Neuronal stem cell (in vitro differentiated cells): Measurements from ENCODE around the gene TRPM5.

Experiments used
- DNase-seq: peaks from one replicate; pipeline ENCODE4 v3.0.0-alpha.2; 2013; ENCODE audit warnings: low spot score
- H2AFZ ChIP-seq: one replicate; pipeline ENCODE4 v1.6.1; 2013; ENCODE audit warnings: mild to moderate bottlenecking, low read length, inconsistent platforms
- H2AK5ac ChIP-seq: 2 replicates; pipeline ENCODE4 v1.6.1; 2013; ENCODE audit warnings: low read depth, mild to moderate bottlenecking, inconsistent platforms, low read length, moderate library complexity, mixed read lengths
- H2BK120ac ChIP-seq: 2 replicates; pipeline ENCODE4 v1.6.1; 2013; ENCODE audit warnings: low read depth, mild to moderate bottlenecking, inconsistent platforms, low read length, moderate library complexity, mixed read lengths
- H2BK12ac ChIP-seq: one replicate; pipeline ENCODE4 v1.6.1; 2013; ENCODE audit warnings: low read length, inconsistent platforms
- H2BK15ac ChIP-seq: 2 replicates; pipeline ENCODE4 v1.6.1; 2013; ENCODE audit warnings: mild to moderate bottlenecking, low read length, inconsistent platforms, mixed read lengths
- H2BK5ac ChIP-seq: one replicate; pipeline ENCODE4 v1.6.1; 2013; ENCODE audit warnings: inconsistent platforms, mild to moderate bottlenecking, low read length, moderate library complexity
- H3K14ac ChIP-seq: one replicate; pipeline ENCODE4 v1.6.1; 2013; ENCODE audit warnings: low read length, inconsistent platforms
- H3K18ac ChIP-seq: 2 replicates; pipeline ENCODE4 v1.6.1; 2013; ENCODE audit warnings: low read length, inconsistent platforms
- H3K23ac ChIP-seq: 2 replicates; pipeline ENCODE4 v1.6.1; 2013; ENCODE audit warnings: low read depth, mild to moderate bottlenecking, mixed read lengths, low read length, inconsistent platforms; ENCODE audit not compliant: poor library complexity
- H3K27ac ChIP-seq: replicated peaks from 3 replicates; pipeline ENCODE4 v1.5.1; 2013; ENCODE audit warnings: low read length, inconsistent platforms
- H3K27me3 ChIP-seq, 3 experiments: 2 replicates each; pipeline ENCODE4 v1.6.1; 2013; ENCODE audit warnings: low read length in 3 of 3, mild to moderate bottlenecking in 2 of 3, inconsistent platforms in 1 of 3, low read depth in 1 of 3, mixed read lengths in 1 of 3, moderate library complexity in 1 of 3; ENCODE audit not compliant: control insufficient read depth in 3 of 3, insufficient read depth in 3 of 3
- H3K36me3 ChIP-seq, 2 donors: replicated peaks in 1 of 2; 2 replicates each; pipeline ENCODE4 v1.6.1; 2013; ENCODE audit warnings: low read length in 2 of 2; ENCODE audit not compliant: control insufficient read depth in 2 of 2, insufficient read depth in 2 of 2
- H3K4ac ChIP-seq: 2 replicates; pipeline ENCODE4 v1.6.1; 2013; ENCODE audit warnings: inconsistent platforms, mild to moderate bottlenecking, low read length, moderate library complexity
- H3K4me1 ChIP-seq, 2 donors: 1 replicate in 1 of 2; 2 replicates in 1 of 2; pipeline ENCODE4 v1.6.1; 2013; ENCODE audit warnings: low read length in 2 of 2, low read depth in 1 of 2; ENCODE audit not compliant: control insufficient read depth in 2 of 2, insufficient read depth in 1 of 2
- H3K4me2 ChIP-seq: one replicate; pipeline ENCODE4 v1.6.1; 2013; ENCODE audit warnings: mild to moderate bottlenecking, low read length, inconsistent platforms; ENCODE audit not compliant: insufficient read depth, poor library complexity, severe bottlenecking
- H3K4me3 ChIP-seq, 2 donors: 2 replicates each; pipeline ENCODE4 v1.5.1; 2013; ENCODE audit warnings: low read length in 2 of 2, mild to moderate bottlenecking in 2 of 2, inconsistent platforms in 1 of 2, moderate library complexity in 1 of 2
- H3K79me1 ChIP-seq: one replicate; pipeline ENCODE4 v1.6.1; 2013; ENCODE audit warnings: low read depth, mild to moderate bottlenecking, inconsistent platforms, low read length, moderate library complexity
- H3K9ac ChIP-seq: one replicate; pipeline ENCODE4 v1.6.1; 2013; ENCODE audit warnings: mild to moderate bottlenecking, low read depth, low read length, inconsistent platforms; ENCODE audit not compliant: poor library complexity
- H3K9me3 ChIP-seq, 2 donors: replicated peaks in 1 of 2; 2 replicates each; pipeline versions ENCODE3 to v1.6.1; 2013; ENCODE audit warnings: low read length in 2 of 2, mild to moderate bottlenecking in 2 of 2, inconsistent platforms in 1 of 2, low read depth in 1 of 2, mixed read lengths in 1 of 2, moderate library complexity in 1 of 2; ENCODE audit not compliant: control insufficient read depth in 2 of 2, insufficient read depth in 1 of 2
- H4K8ac ChIP-seq: one replicate; pipeline ENCODE4 v1.6.1; 2013; ENCODE audit warnings: low read depth, mild to moderate bottlenecking, inconsistent platforms, low read length, moderate library complexity
- H4K91ac ChIP-seq: one replicate; pipeline ENCODE4 v1.6.1; 2013; ENCODE audit warnings: low read length, low read depth, mild to moderate bottlenecking, inconsistent platforms; ENCODE audit not compliant: poor library complexity
- WGBS, 2 donors: extraction: QIAGEN DNeasy Blood & Tissue Kit; methylation state at CpG; one replicate each; pipeline ENCODE4 v1.1.7; 2013; ENCODE audit warnings: missing lambda C conversion rate in 2 of 2, mixed read lengths in 1 of 2; ENCODE audit not compliant: insufficient read length in 2 of 2, insufficient replicate concordance in 1 of 2; ENCODE audit errors: extremely low coverage in 2 of 2; 5-methylcytosine and 5-hydroxymethylcytosine counted together

Gene TRPM5

DNA sequence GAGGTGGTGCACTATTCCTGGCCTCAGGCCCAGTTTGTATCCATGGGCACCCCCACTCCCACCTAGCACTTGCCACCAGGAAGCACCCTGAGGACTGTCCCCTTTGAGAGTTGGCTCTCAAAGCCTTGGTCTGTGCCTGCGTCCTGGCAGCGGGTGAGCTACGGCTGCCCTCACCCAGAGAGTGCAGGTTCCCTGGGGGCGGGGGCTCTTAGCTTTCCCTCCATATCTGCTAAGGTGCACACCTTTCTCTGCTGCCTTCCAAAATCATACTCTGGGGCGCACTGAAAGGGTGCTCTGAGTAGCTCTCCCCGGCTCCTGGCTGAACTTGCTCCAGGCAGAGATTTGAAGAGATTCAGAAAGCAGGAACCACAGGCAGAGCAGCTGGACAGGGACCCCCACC is 7.6 kb upstream of the TRPM5 start:
- Histone ChIP-seq H3K36me3 (no peaks in the 10 kb centered on the region), H3K23ac (peak overlapping the region; percentile 55), H3K4me1 (no peaks in the 10 kb centered on the region), H2AFZ (no peak overlapping the region), H3K4me3 (no peak overlapping the region), H3K27ac (no peak overlapping the region), H4K91ac (no peak overlapping the region), H3K9ac (no peak overlapping the region), H2BK5ac (no peak overlapping the region), H3K79me1 (no peaks in the 10 kb centered on the region), H3K4me2 (no peak overlapping the region), H2BK120ac (no peak overlapping the region), H3K9me3 (no peaks in the 10 kb centered on the region), H4K8ac (no peak overlapping the region), H3K14ac (peak overlapping the region; percentile 71), H2BK15ac (peak overlapping the region; percentile 15), H3K4ac (peak overlapping the region; percentile 37), H3K27me3 (peaks cover 0 to 53% (median 11%) of the 10 kb centered on the region in 3 experiments), H3K18ac (peak overlapping the region; percentile 64), H2AK5ac (peak overlapping the region; percentile 25), H2BK12ac (no peak overlapping the region)
- no CpG with 5 or more reads among the region's 6 CpGs for WGBS, 2 donors
- no peak for DNase-seq

GRCh38 chr11:2451336-2451735 is 7.0 kb upstream of the TRPM5 start:
- no peaks in the 10 kb centered on the region for H3K79me1 ChIP-seq
- H3K9me3 ChIP-seq: no peaks in the 10 kb centered on the region
- H3K23ac ChIP-seq: peak overlapping the region; percentile 44
- H3K9ac ChIP-seq: no peak overlapping the region
- H3K4me2 ChIP-seq: no peak overlapping the region
- no peak overlapping the region for H2BK15ac ChIP-seq
- H2BK120ac ChIP-seq: no peak overlapping the region
- no CpG with 5 or more reads among the region's 15 CpGs for WGBS, 2 donors
- peak overlapping the region; percentile 33 for H3K18ac ChIP-seq
- H3K4me1 ChIP-seq: no peaks in the 10 kb centered on the region
- H3K27ac ChIP-seq: no peak overlapping the region
- no peak overlapping the region for H3K4ac ChIP-seq
- peaks cover 4 to 58% (median 17%) of the 10 kb centered on the region in 3 experiments for H3K27me3 ChIP-seq
- no peak overlapping the region for H2BK12ac ChIP-seq
- no peak overlapping the region for H4K91ac ChIP-seq
- peak overlapping the region; percentile 25 for H2AK5ac ChIP-seq
- no peak overlapping the region for H2AFZ ChIP-seq
- H2BK5ac ChIP-seq: no peak overlapping the region
- H3K36me3 ChIP-seq: no peaks in the 10 kb centered on the region
- no peak for DNase-seq
- H3K4me3 ChIP-seq: no peak overlapping the region
- no peak overlapping the region for H3K14ac ChIP-seq
- no peak overlapping the region for H4K8ac ChIP-seq

- no peak for DNase-seq
- Histone ChIP-seq H3K79me1 (no peaks in the 10 kb centered on the region), H3K14ac (no peak overlapping the region), H2BK5ac (no peak overlapping the region), H3K18ac (peak overlapping the region; percentile 76), H3K36me3 (no peaks in the 10 kb centered on the region), H2AFZ (no peak overlapping the region), H3K4me1 (no peaks in the 10 kb centered on the region), H4K91ac (no peak overlapping the region), H2BK15ac (peak overlapping the region; percentile 85), H2BK120ac (peak overlapping the region; percentile 8), H3K4me2 (no peak overlapping the region), H3K27me3 (peaks cover 9 to 67% (median 25%) of the 10 kb centered on the region in 3 experiments), H3K9ac (peak overlapping the region; percentile 44), H3K27ac (no peak overlapping the region), H2BK12ac (peak overlapping the region; percentile 41), H3K4me3 (no peak overlapping the region), H3K23ac (peak overlapping the region; percentile 73), H4K8ac (no peak overlapping the region), H3K9me3 (no peaks in the 10 kb centered on the region), H3K4ac (no peak overlapping the region), H2AK5ac (peak overlapping the region; percentile 90)
- no CpG with 5 or more reads among the region's 19 CpGs for WGBS, 2 donors
These were observed 6.2 kb upstream of the TRPM5 start for GRCh38 chr11:2450321-2451041.

- H2BK120ac ChIP-seq: no peak overlapping the region
- H2BK5ac ChIP-seq: peak overlapping the region; percentile 75
- H3K4me3 ChIP-seq: no peak overlapping the region
- no CpG with 5 or more reads among the region's 26 CpGs for WGBS, 2 donors
- no peak overlapping the region for H2AFZ ChIP-seq
- peak overlapping the region; percentile 41 for H2BK12ac ChIP-seq
- peak overlapping the region; percentile 85 for H2BK15ac ChIP-seq
- no peak overlapping the region for H4K91ac ChIP-seq
- no peak overlapping the region for H4K8ac ChIP-seq
- peak overlapping the region; percentile 71 for H3K18ac ChIP-seq
- no peak for DNase-seq
- H3K4ac ChIP-seq: no peak overlapping the region
- H3K79me1 ChIP-seq: no peaks in the 10 kb centered on the region
- no peaks in the 10 kb centered on the region for H3K36me3 ChIP-seq
- H3K27me3 ChIP-seq: peaks cover 14 to 71% (median 32%) of the 10 kb centered on the region in 3 experiments
- H3K9ac ChIP-seq: peak overlapping the region; percentile 44
- H3K14ac ChIP-seq: peak overlapping the region; percentile 47
- no peak overlapping the region for H3K27ac ChIP-seq
- no peak overlapping the region for H3K4me2 ChIP-seq
- peak overlapping the region; percentile 94 for H2AK5ac ChIP-seq
- peaks cover 0 to 2% of the 10 kb centered on the region in 2 donors for H3K4me1 ChIP-seq
- H3K9me3 ChIP-seq: no peaks in the 10 kb centered on the region
- H3K23ac ChIP-seq: peak overlapping the region; percentile 80
These were observed 5.4 kb upstream of the TRPM5 start for GRCh38 chr11:2449548-2450320.
